Thoracic aorta (tissue), 2 donors: Measurements from ENCODE around the gene IL26. TPM values are rescaled to one million over a fixed set of nuclear protein-coding genes. Genes with fewer than 3 reads are reported as not detected.

Experiments used
- ATAC-seq: fragments of 150-250 bp; one replicate; pipeline ENCODE4 v1.8.0; 2017; ENCODE audit warnings: low read depth; ENCODE audit not compliant: insufficient number of reproducible peaks, low FRiP score
- DNase-seq: peaks from one replicate; pipeline ENCODE4 v3.0.0-alpha.2; 2020; ENCODE audit warnings: low spot score
- H3K27ac ChIP-seq, 2 donors: fragments of 200-600 bp; sonication (generic); 1 replicate in 1 of 2; 2 replicates in 1 of 2; pipeline ENCODE4 v1.5.1; 2016; ENCODE audit warnings: mild to moderate bottlenecking in 2 of 2, moderate library complexity in 2 of 2
- H3K27me3 ChIP-seq: fragments of 200-600 bp; sonication (generic); replicated peaks from 2 replicates; pipeline ENCODE4 v1.6.0; 2016; ENCODE audit warnings: mild to moderate bottlenecking; ENCODE audit not compliant: insufficient read depth
- H3K36me3 ChIP-seq: fragments of 200-600 bp; sonication (generic); one replicate; pipeline ENCODE4 v1.5.1; 2016
- H3K4me1 ChIP-seq, 2 donors: fragments of 200-600 bp; sonication (generic); 1 replicate in 1 of 2; 2 replicates in 1 of 2; pipeline versions ENCODE4 v1.5.1 to v1.6.0; 2016; ENCODE audit warnings: low read depth in 2 of 2, mild to moderate bottlenecking in 1 of 2; ENCODE audit not compliant: control insufficient read depth in 1 of 2
- H3K4me3 ChIP-seq: fragments of 200-600 bp; sonication (generic); 2 replicates; pipeline ENCODE4 v1.5.1; 2016; ENCODE audit warnings: mild to moderate bottlenecking
- H3K9me3 ChIP-seq: fragments of 200-600 bp; sonication (generic); 2 replicates; pipeline ENCODE4 v1.5.1; 2016
- total RNA-seq, 2 donors: library from RNA; depleted of rRNA; stranded (reverse); fragments of >200 nt; gene quantifications; one replicate each; pipeline versions ENCODE4 v1.1.0 to v1.2.3, GENCODE V29; 2016
- TF ChIP-seq, protein P1 (sequence below): fragments of 200-600 bp; sonication (generic); IDR thresholded peaks from one replicate; pipeline ENCODE4 v1.5.1; 2019; ENCODE audit warnings: antibody characterized with exemption

Gene IL26
- total RNA-seq, 2 donors from 2014 or later = not detected

DNA sequence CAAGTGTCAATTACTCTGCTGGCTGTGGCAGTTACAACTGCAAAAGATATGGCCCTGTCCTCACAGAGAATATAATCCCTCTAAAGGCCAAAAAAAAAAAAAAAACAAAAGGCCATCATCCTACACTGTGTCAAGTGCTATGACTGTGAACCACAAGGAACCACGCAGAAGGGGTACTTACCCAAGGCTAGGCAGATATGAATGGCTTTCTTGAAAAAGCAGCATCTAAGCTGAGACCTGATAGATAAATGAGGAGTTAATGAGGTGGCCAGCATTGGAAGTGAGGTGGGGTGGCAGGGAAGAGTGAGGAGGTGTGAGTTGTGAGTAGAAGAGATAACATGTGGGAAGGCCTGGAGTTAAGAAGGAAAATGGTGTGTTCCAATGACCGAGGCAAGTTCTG, 44.2 kb upstream of the IL26 start:
- TF ChIP-seq, protein P1, sequence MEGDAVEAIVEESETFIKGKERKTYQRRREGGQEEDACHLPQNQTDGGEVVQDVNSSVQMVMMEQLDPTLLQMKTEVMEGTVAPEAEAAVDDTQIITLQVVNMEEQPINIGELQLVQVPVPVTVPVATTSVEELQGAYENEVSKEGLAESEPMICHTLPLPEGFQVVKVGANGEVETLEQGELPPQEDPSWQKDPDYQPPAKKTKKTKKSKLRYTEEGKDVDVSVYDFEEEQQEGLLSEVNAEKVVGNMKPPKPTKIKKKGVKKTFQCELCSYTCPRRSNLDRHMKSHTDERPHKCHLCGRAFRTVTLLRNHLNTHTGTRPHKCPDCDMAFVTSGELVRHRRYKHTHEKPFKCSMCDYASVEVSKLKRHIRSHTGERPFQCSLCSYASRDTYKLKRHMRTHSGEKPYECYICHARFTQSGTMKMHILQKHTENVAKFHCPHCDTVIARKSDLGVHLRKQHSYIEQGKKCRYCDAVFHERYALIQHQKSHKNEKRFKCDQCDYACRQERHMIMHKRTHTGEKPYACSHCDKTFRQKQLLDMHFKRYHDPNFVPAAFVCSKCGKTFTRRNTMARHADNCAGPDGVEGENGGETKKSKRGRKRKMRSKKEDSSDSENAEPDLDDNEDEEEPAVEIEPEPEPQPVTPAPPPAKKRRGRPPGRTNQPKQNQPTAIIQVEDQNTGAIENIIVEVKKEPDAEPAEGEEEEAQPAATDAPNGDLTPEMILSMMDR = no peak
- Histone ChIP-seq H3K4me3 (no peak overlapping the region), H3K27me3 (no peaks in the 10 kb centered on the region), H3K9me3 (no peaks in the 10 kb centered on the region), H3K4me1 (no peaks in the 10 kb centered on the region), H3K27ac (no peak overlapping the region), H3K36me3 (no peaks in the 10 kb centered on the region)
- DNase-seq = no peak
- no peak for ATAC-seq

DNA sequence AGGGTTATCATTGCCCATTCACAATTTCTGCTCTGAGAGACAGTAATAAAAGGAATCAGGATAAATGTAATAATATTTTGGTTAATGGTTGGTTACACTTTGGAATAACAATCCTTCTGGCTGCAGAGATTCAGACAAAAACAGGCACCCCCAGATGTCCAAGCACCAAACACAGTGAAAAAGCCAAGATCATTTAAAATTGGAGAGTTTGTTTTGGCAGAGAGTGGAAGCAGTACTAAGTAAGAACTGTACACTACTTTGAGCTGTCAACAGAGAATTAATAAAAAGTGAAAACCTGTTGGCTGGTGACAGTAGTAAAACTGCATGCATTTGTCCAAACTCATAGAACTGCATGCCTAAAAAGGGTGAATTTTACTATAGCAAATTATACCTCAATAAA, 43.4 kb upstream of the IL26 start:
- H3K4me1 ChIP-seq = no peaks in the 10 kb centered on the region
- TF ChIP-seq, protein P1 = no peak
- H3K36me3 ChIP-seq = no peaks in the 10 kb centered on the region
- H3K27me3 ChIP-seq = no peaks in the 10 kb centered on the region
- H3K9me3 ChIP-seq = no peaks in the 10 kb centered on the region
- H3K27ac ChIP-seq = no peak overlapping the region
- no peak for DNase-seq
- ATAC-seq = no peak
- H3K4me3 ChIP-seq = no peak overlapping the region

DNA sequence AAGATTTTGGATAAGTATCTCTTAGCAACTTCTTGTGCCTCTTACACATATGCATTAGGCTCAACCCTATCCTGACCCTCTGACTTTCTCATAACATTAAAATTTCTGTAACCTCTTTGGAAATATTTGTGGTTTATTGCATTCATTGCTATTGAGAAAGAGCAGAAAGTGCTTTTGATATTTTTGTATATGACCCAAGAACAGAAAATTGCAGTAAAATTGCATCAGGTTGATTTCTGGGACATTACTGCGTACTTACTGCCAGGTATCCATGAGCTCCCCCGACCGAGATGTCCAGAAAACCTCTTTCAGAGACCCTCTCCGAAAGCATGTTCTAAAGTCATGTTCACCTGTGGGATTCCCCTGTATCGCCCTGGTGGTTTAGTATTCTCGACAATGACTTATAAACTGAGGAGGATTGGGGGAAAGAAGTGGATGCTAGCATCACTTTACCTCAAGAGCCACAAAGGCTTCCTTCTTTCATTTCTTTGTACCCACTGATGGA, 42.3 kb upstream of the IL26 start:
- H3K4me1 ChIP-seq = no peaks in the 10 kb centered on the region
- TF ChIP-seq, protein P1 = no peak
- no peaks in the 10 kb centered on the region for H3K36me3 ChIP-seq
- no peaks in the 10 kb centered on the region for H3K27me3 ChIP-seq
- DNase-seq (no peak), ATAC-seq (no peak)
- no peaks in the 10 kb centered on the region for H3K9me3 ChIP-seq
- no peak overlapping the region for H3K27ac ChIP-seq
- H3K4me3 ChIP-seq = no peak overlapping the region

DNA sequence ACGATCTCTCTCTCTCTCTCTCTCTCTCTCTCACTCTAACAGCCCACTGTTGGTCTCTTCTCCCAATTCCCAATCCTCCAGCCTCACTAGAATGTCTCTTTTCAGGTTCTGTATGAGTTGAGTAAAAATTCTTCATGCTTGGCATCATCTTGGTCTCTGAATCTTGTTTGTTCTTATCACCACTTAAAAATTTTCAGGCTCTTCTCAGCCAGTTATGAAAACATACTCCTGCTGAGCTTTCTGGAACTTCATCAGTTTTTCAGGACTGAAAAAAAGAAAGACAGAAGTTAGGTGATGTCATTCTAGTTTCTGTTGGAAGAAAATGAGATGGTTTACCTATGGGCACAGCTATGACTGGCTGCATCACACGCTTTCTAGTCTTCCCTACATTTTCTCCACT, 39.2 kb upstream of the IL26 start:
- H3K27ac ChIP-seq = no peak overlapping the region

DNA sequence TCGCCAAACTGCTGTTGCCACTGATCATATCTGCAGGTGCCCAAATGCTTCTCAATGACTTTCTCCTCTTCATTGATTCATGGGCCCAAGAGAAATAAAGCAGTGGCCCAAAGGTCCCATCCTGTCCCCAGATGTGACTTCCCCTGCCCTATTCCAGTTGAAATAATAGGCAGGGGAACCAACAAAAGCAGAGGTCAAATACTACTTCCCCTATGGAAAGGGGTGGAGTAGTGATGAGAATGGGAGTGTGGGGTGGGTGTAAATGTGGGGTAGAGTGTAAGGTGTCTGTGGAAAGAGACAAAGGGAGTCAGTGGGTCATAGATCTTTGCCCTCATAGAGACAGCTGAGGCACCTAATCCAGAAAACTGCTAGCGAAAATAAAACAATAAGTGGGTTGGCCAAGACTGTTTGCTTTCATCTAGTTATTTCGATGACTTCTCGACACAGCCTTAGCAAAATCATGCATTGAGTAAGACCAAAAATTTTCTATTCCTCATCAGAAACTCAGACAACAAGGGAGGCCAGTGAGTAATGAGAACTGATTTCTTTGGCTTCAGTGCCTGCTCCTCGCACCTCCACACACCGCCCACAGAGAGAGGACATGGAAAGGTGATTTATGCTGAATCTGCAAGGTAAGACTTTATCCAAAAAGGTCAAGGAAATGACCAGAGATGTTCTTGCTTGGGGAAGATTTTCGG, 38.7 kb upstream of the IL26 start:
- no peaks in the 10 kb centered on the region for H3K36me3 ChIP-seq
- no peak overlapping the region for H3K4me3 ChIP-seq
- no peak overlapping the region for H3K27ac ChIP-seq
- no peaks in the 10 kb centered on the region for H3K9me3 ChIP-seq
- H3K4me1 ChIP-seq = no peaks in the 10 kb centered on the region
- H3K27me3 ChIP-seq = no peaks in the 10 kb centered on the region
- TF ChIP-seq, protein P1 = no peak
- no peak for DNase-seq
- no peak for ATAC-seq

More for the DNA sequence above, 39.2 kb upstream of the IL26 start:
- H3K36me3 ChIP-seq = no peaks in the 10 kb centered on the region
- no peaks in the 10 kb centered on the region for H3K27me3 ChIP-seq
- no peak for ATAC-seq
- no peak for DNase-seq
- H3K4me1 ChIP-seq = no peaks in the 10 kb centered on the region
- H3K4me3 ChIP-seq = no peak overlapping the region
- H3K9me3 ChIP-seq = no peaks in the 10 kb centered on the region
- TF ChIP-seq, protein P1 = no peak
